Stimulated activated naive CD8-positive, alpha-beta T cell treated with anti-CD3 and anti-CD28 coated beads, Interleukin-15, Interleukin-2, amounts not matched to agents 100 ng/mL and 50 ng/mL, for 24 hours (primary cell): ENCODE data around the gene KIF3A.

Experiments used
- H3K27ac Mint-ChIP-seq: one replicate; pipeline ENCODE4 v1.8.0; 2021; ENCODE audit warnings: mild to moderate bottlenecking, mixed read lengths
- H3K27me3 Mint-ChIP-seq: one replicate; pipeline ENCODE4 v1.8.0; 2021; ENCODE audit warnings: mixed read lengths
- H3K36me3 Mint-ChIP-seq: one replicate; pipeline ENCODE4 v1.8.0; 2021; ENCODE audit warnings: low read depth, mixed read lengths
- H3K4me1 Mint-ChIP-seq: one replicate; pipeline ENCODE4 v1.8.0; 2021; ENCODE audit warnings: low read depth, mixed read lengths
- H3K4me3 Mint-ChIP-seq: one replicate; pipeline ENCODE4 v1.8.0; 2021; ENCODE audit warnings: mild to moderate bottlenecking, mixed read lengths
- H3K9me3 Mint-ChIP-seq: one replicate; pipeline ENCODE4 v1.8.0; 2021; ENCODE audit warnings: mixed read lengths

KIF3A gene

DNA sequence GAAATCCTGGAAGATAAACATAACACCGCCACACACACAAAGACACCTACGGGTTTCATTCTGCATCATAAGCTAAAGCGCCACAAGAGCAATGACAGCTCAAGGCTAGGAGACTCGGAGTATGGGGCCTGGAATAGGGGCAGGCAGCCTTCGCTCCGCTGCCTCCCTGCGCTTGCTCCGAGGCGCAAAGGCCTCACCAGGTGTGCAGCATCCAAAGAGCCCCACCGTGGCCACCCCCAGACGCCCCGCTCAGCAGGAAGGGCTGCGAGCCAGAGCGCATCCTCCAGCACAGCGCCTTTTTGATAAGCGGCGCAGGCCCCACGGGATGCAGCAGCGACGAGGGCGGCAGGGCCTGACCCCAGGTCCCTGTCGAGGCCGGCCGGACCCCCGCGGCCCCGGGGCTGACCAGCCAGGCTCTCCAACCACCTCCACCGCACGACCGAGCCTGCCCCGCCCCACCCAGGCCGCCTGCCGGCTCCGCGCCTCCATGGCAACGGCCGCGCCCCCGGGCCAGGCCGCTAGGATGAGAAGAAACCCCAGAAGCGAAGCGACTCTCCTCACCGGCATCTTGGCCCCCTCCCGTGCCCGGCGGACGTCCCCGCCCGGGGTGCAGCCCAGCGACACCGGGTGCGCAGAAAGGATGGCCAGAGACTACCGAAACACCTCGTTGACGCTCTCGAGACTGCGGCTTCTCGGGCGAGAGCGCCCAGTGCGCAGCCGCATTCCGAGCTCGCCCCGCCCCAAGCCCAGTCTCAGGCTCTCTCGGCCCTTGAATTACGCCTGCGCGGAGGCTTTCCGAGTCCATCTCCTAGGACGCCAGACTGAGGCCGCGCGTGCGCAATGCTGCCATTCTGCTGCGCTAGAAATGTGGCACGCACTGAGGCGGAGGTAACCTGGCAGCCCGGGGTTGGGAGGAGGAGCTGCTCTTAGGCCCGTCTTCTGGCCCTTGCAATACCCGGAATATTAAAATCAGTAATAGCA, at the start of gene KIF3A:
KIF3A (minus strand) TSS at position 694 of the 981 bp plus-strand sequence; CDS start at position 567, 127 bp downstream.
- Mint-ChIP-seq H3K4me1 (peaks cover 32% of the 10 kb centered on the region), H3K9me3 (no peaks in the 10 kb centered on the region), H3K27me3 (peaks cover 10% of the 10 kb centered on the region), H3K27ac (peak within 1 kb of the TSS; percentile 81), H3K36me3 (peaks cover 4% of the 10 kb centered on the region), H3K4me3 (peak within 1 kb of the TSS; percentile 85)

DNA sequence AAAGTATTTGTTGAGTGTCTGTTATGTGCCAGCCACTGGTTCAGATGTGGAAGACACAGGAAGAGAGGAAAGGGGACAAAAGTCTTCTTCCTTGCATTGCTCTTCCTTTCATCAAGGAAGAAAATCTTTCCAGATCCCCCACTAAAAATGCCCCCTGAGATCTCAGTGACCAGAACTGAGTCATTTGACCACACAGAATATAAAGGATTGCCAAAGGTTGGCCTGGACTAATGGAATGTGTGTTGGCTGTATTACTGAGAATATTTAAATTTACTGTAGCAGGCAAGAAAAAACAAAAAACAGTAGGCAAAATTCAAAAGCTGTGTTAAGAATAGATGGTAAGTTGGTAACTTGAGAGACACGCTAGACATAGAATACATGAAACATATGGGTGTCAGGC, 49.7 kb upstream of the KIF3A start:
- Mint-ChIP-seq H3K9me3 (no peaks in the 10 kb centered on the region), H3K4me3 (no peak overlapping the region), H3K27me3 (peaks cover 34% of the 10 kb centered on the region), H3K4me1 (no peaks in the 10 kb centered on the region), H3K27ac (no peak overlapping the region), H3K36me3 (no peaks in the 10 kb centered on the region)

DNA sequence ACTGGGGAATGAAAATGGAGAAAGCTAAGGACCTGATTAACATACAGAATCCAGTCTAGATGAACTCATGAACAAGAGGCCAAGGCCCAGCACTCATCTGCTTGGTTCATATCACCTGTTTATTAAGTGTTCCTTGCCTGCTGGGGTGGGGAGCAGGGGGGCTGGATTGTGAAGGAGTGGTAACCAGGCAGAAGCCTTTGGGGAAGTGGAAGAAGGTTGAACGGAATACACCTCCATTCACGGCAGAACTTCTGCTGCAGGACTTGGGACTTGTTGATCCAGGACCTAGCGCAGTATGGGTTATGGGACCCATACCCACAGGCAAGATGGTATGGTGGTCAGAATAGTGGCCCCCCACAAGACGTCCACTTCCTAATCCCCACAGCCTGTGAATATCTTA, 48.5 kb upstream of the KIF3A start:
- Mint-ChIP-seq H3K27me3 (peaks cover 41% of the 10 kb centered on the region), H3K36me3 (no peaks in the 10 kb centered on the region), H3K4me3 (no peak overlapping the region), H3K4me1 (peaks cover under 1% of the 10 kb centered on the region), H3K9me3 (no peaks in the 10 kb centered on the region), H3K27ac (no peak overlapping the region)

DNA sequence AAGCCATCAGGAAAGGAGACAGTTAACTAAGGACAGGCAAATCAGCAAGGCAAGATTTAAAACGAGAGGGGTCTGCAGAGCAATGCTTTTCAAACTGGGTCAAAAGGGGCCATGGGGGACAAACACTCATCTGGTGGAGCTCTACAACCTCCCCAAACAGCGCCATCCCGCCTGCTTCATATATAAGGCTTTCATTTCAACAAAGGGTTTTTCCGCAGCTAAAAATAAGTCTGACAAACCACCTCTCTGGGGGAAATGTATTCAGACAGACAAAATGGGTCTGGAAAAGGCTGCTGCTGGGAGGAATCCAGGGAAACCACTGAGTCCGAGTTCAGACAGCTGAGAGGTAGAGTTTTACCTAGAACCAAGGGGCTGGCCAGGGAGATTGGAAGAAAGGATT, 48.0 kb upstream of the KIF3A start:
- Mint-ChIP-seq H3K4me1 (peaks cover 5% of the 10 kb centered on the region), H3K27me3 (peaks cover 43% of the 10 kb centered on the region), H3K4me3 (no peak overlapping the region), H3K9me3 (no peaks in the 10 kb centered on the region), H3K27ac (no peak overlapping the region), H3K36me3 (no peaks in the 10 kb centered on the region)

DNA sequence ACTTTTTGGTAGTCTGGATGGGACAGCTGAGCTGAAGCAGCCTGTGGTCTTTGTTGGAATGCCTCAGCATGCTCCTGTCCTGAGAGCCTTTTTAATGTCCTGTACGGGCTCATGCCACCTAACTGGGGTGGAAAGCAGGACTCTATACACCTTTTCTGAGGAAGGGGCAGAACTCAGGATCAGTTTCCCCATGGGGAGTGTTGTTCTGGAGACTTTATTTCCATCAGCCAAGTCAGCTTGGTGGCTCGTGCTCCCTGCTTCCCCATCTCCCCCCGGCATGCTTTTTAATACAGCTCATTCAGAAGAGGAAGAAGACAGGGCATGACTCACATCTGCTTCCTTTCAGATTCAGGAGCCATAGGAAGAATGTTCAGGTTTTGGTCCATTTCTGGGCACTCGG, 44.8 kb upstream of the KIF3A start:
- Mint-ChIP-seq H3K9me3 (no peaks in the 10 kb centered on the region), H3K27me3 (peaks cover 61% of the 10 kb centered on the region), H3K27ac (no peak overlapping the region), H3K4me3 (no peak overlapping the region), H3K36me3 (no peaks in the 10 kb centered on the region), H3K4me1 (peaks cover 12% of the 10 kb centered on the region)

DNA sequence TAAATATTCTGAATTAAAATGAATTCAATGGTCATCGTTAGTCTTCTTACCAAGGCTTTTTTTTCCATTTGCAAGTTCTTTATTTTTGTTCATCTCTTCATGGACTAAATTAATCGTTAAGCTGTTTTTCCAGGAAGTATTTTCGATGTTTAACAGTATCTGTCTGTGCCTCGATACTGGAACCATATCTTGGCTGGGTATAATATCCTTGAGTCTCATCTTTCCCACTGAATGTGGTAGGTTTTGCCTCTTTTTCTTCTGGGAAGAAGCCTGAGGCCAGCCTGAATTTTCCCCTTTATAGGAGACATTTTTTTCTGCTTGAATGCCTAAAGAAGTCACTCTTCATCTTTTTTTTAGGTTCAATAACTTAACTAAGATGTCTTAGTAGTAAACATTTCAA, 43.7 kb upstream of the KIF3A start:
- peaks cover 12% of the 10 kb centered on the region for H3K4me1 Mint-ChIP-seq
- H3K36me3 Mint-ChIP-seq, result no peaks in the 10 kb centered on the region
- H3K27me3 Mint-ChIP-seq, result peaks cover 57% of the 10 kb centered on the region
- no peak overlapping the region for H3K4me3 Mint-ChIP-seq
- no peak overlapping the region for H3K27ac Mint-ChIP-seq
- H3K9me3 Mint-ChIP-seq, result no peaks in the 10 kb centered on the region

DNA sequence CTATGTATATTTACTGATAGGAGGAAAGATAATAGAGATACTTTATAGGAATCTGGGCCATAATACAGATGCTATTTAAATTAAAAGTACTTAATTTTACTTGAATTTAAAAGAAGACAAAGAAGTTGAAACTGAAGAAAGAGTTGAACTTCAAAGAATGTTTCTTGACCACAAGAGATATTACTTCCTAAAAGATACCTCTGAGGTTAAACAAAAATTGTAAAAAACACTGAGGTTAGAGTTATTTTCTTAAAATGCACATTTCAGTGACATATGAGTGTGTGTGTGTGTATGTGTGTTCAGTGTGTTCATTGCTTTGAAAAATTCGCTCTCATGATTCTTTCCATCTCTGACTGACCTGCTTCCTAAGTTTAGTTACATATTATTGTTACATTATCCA, 43.2 kb upstream of the KIF3A start:
- Mint-ChIP-seq H3K36me3 (no peaks in the 10 kb centered on the region), H3K4me3 (no peak overlapping the region), H3K27me3 (peaks cover 54% of the 10 kb centered on the region), H3K9me3 (no peaks in the 10 kb centered on the region), H3K27ac (no peak overlapping the region), H3K4me1 (peaks cover 12% of the 10 kb centered on the region)

DNA sequence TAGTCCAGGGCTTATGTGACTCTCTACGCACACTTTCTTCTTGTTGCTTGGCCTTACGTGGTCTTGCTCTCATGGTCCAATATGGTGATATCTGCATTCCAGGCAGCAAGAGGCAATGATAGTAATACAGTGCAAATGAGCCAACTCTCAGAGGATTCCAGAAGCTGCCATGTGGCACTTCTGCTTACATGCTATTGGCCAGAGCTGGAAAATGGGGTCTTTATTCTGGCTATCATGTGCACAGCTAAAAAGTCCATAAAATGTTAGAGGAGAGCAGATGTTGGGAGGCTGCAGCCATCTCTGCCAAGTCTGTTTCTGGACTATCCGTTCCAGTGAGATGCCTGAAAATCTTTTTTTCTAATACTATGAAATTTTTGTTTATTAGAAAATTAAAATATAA, 42.6 kb upstream of the KIF3A start:
- Mint-ChIP-seq H3K4me3 (no peak overlapping the region), H3K27me3 (peaks cover 52% of the 10 kb centered on the region)

DNA sequence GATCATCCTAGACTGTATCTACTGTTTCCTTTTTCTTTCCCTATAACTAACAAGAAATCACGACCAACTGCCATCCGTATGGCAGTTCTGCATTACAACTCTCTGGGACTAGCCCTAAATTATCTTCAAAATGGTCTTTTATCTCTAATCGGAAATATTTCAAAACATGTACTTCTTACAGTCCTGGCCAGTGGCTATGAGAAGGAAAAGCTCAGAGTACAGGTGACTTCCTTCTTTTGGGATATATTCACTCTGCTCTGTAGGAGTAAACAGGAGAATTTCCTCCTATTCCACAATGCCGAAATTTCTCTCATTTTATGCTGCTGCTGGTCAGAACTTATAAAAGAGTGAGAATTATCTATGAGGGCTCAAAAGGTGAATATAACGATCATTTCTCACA, 41.5 kb upstream of the KIF3A start:
- Mint-ChIP-seq H3K27ac (no peak overlapping the region), H3K36me3 (no peaks in the 10 kb centered on the region), H3K4me1 (peaks cover 12% of the 10 kb centered on the region), H3K4me3 (no peak overlapping the region), H3K9me3 (no peaks in the 10 kb centered on the region), H3K27me3 (peaks cover 51% of the 10 kb centered on the region)

More for the DNA sequence above, 42.6 kb upstream of the KIF3A start:
- Mint-ChIP-seq H3K4me1 (peaks cover 12% of the 10 kb centered on the region), H3K27ac (no peak overlapping the region), H3K9me3 (no peaks in the 10 kb centered on the region), H3K36me3 (no peaks in the 10 kb centered on the region)

DNA sequence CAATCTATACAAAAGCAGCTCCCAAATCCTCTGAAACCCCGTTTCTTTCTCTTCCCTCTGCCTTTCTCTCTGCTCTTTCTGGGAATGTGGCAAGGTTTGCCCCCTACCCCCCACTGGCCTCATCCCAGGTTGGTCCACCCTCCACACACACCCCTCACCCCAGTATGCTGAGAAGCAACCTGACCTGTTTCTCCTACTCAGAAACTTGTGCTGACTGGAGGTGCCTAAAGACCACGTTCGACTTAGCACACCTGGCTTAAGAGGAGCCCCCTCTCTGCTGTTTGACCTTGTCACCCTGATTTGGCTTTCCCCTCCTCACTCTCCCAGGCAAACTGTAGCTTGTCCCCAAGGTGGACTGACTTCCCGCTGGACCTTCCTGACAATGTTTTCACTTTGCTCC, 40.8 kb upstream of the KIF3A start:
- H3K4me3 Mint-ChIP-seq, result peak overlapping the region; percentile 64
- peak overlapping the region; percentile 72 for H3K27ac Mint-ChIP-seq
- H3K4me1 Mint-ChIP-seq, result peaks cover 12% of the 10 kb centered on the region
- H3K36me3 Mint-ChIP-seq, result no peaks in the 10 kb centered on the region
- no peaks in the 10 kb centered on the region for H3K9me3 Mint-ChIP-seq
- H3K27me3 Mint-ChIP-seq, result peaks cover 51% of the 10 kb centered on the region

DNA sequence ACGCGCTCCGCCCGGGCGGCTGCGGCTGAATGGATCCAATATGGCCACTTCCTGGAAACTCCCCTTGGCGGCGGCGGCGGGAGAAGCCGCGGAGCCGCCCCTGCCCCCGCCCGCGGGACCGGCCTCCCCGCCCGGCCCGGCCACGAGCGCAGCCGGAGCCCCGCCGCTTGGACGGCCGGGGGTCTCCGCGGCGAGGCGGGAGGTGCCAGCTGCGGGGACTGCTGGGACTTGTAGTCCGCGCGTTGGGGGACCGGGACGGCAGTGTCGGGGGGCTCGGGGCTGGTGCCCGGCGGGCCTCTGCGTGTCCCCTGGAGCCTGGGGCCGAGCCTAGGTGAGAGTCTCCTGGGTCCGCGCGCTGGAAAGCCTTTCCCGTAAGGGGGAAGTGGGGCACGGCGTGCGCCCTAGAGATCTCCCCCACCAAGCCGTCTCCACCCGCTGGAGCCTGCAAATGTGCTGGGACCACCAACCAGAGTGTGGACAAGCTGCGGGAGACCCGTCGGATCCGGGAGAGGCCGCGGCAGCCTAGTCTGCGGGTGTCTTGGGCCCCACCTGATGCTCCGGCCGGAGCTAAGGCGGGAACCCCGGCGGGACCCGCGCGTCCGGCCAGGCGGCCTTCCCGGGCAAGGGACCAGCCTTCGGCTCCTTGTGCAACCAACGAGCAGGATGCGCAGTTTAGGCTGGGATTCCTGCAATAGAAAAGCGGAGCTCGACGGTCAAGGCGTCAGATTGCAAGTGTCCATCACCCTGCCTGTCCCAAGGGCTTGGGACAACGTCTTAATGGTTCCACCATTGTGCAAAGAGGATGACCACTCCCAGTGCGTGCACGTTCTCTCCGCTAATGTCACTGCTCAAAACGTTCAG, 40.1 kb upstream of the KIF3A start, which contains the start of gene SEPTIN8:
SEPTIN8 (minus strand) TSS at position 31 of the 861 bp plus-strand sequence. CDS start 102 bp downstream, outside the sequence.
- Mint-ChIP-seq H3K27me3 (peaks cover 50% of the 10 kb centered on the region), H3K27ac (peak within 1 kb of the TSS; percentile 72), H3K4me1 (peaks cover 12% of the 10 kb centered on the region), H3K36me3 (no peaks in the 10 kb centered on the region), H3K9me3 (no peaks in the 10 kb centered on the region), H3K4me3 (peak within 1 kb of the TSS; percentile 64)

DNA sequence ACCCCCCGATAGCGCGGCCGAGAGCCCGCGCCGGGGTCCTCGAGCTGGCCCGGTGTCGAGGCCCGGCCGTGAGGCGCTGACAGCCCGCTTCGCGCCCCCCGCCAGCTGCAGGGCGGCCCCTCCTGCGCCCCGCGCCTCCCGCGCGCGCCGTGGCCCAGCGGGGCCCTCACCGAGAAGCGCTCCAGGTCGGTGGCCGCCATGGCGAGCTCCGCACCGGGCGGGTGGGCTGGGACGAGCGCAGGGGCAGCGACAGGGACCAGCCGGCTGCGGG, 39.5 kb upstream of the KIF3A start:
- no peaks in the 10 kb centered on the region for H3K36me3 Mint-ChIP-seq
- no peak overlapping the region for H3K4me3 Mint-ChIP-seq
- H3K27me3 Mint-ChIP-seq, result peaks cover 45% of the 10 kb centered on the region
- H3K27ac Mint-ChIP-seq, result no peak overlapping the region
- no peaks in the 10 kb centered on the region for H3K9me3 Mint-ChIP-seq
- peaks cover 12% of the 10 kb centered on the region for H3K4me1 Mint-ChIP-seq

DNA sequence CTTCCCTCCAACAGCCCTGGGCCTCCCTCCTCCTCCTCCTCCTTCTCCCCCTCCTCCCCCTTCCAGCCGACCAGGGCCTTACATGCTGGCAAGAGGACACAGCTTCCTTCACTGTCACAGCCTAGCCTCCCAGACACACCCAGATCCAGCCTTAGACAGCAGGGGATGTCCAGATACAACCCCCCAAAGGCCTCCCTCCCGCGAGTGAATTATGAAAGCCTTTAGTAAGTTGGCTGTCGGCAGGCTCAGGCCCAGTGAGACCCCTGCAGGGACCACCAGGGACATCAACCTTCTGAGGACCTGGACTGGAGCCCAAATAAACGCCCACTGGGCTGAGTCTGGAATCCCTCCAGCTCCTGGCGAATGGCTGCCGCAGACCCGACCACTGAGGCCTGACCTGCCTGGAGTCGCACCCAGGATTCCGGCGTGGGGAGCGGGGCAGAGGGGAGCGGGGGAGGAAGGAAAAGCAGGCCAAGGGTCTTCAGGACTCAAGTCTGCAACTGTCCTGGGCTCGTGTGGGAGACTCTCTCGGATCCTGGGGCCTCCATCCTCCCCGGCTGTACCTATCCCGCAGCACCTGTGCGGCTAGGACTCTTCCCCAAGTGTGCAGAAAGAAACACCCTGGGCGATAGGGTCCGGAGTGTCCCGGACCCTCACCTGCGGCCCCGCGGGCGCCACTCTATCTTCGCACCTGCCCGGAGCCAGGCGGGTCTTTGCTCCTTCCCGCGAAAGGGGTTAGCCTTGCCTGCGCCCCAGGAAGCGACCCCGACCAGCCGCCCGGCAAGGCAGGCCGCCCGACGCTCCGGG, 39.0 kb upstream of the KIF3A start:
- no peaks in the 10 kb centered on the region for H3K9me3 Mint-ChIP-seq
- H3K4me3 Mint-ChIP-seq, result peak overlapping the region; percentile 60
- H3K27me3 Mint-ChIP-seq, result peaks cover 39% of the 10 kb centered on the region
- no peaks in the 10 kb centered on the region for H3K36me3 Mint-ChIP-seq
- H3K27ac Mint-ChIP-seq, result no peak overlapping the region
- peaks cover 12% of the 10 kb centered on the region for H3K4me1 Mint-ChIP-seq

DNA sequence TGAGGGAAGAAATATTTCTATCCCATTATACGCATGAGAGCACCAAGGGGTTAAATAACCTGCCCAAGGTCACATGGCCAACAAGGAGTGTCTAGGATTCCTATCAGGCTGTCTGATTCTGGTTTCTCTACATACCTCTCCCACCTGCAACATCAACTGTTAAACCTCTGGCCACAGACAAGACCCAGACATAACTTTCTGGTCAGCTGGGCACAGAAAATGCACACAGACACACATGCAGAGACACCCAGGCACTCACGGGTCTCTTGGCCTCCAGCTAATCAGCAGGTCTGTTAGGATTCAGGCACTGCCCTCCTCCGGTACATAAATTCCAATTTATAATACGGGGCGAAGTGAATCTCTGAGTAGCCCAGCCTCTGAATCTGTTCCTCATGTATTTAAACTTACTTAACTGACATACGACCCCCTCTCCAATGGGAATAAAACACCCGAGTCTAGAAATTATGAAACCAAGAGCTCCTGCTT, 38.2 kb upstream of the KIF3A start:
- Mint-ChIP-seq H3K4me3 (no peak overlapping the region), H3K27me3 (peaks cover 31% of the 10 kb centered on the region), H3K27ac (no peak overlapping the region), H3K9me3 (no peaks in the 10 kb centered on the region), H3K4me1 (peaks cover 8% of the 10 kb centered on the region), H3K36me3 (no peaks in the 10 kb centered on the region)
